Esophagus squamous epithelium (tissue), 4 donors: ENCODE data around the gene DHRS7.

Experiments used
- CTCF ChIP-seq, 6 experiments: fragments of 450-650 bp in 4 of 6; fragments of 200-600 bp in 2 of 6; sonication (generic) in 2 of 6; IDR thresholded peaks; one replicate each; pipeline ENCODE4 v1.5.1; 2016 to 2019; ENCODE audit warnings: antibody characterized with exemption in 6 of 6, mild to moderate bottlenecking in 4 of 6, moderate library complexity in 4 of 6
- POLR2A ChIP-seq, 4 donors: fragments of 450-650 bp; IDR thresholded peaks; one replicate each; pipeline ENCODE4 v1.6.1; 2017; ENCODE audit warnings: antibody characterized with exemption in 4 of 4, mild to moderate bottlenecking in 4 of 4, moderate library complexity in 3 of 4

GRCh38 chr14:60178820-60179219 lies 13.6 kb upstream of the DHRS7 start:
- no peak for TF ChIP-seq CTCF (IDR thresholded peaks at IDR 0.05)
- TF ChIP-seq POLR2A (IDR thresholded peaks at IDR 0.05): no peak
